ENCODE results near the gene ADARB2.

The ADARB2 gene

DNA sequence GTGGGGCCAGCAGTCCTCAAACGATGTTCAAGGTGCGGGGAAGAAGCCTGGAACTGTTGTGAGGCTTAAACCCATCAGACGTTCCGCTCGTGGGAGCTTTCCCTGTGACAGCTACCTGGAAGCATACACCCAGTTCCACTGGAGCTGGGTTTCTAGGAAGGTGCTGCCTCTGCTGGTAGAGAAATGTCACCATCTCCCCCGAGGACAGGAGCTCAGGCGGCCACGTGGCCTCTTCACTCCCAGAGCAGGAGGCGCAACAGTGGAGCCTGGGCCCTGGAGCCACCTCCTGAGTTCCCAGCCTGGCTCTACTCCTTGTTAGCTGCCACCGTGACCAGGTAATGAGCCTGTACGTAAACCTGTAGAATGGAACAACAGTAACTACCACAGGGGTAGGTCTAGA lies 156.1 kb downstream of the ADARB2 start:
- DNase-seq, result no peak

DNA sequence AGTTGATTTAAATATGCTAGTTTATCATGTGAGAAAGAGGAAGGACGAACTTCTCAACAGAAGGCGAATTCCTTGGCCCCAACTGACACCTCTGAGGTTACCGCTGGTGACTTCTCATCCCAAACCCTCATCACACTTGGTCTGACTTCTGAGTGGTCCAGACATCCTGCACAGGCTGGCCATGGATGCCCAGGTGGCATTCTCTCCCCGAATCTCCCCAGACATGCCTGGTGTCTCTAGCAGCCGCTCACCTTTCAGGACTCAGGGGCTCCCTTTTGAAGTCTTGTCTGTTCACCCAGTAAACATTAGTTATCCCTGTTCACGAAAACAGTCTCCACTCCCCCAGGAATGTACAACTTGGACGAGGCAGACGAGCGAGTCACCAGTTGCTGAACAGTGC lies 157.7 kb downstream of the ADARB2 start:
- DNase-seq, result no peak

DNA sequence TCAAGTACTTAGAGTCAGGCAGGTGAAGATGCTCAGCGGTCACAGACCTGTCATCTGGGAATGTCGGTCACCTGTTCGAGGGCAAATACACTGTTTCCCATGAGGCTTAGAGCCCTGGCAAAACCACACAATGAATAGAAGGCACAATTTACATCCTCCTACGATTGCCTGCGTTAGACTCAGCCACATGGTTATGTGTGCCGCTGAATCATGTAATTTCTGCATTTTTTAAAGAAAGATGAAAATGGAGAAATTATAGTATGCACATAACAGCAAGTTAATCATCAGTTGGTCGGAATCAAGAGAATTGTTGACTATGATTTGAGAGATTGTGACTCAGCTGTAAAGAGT lies 158.2 kb downstream of the ADARB2 start:
- DNase-seq, result no peak

DNA sequence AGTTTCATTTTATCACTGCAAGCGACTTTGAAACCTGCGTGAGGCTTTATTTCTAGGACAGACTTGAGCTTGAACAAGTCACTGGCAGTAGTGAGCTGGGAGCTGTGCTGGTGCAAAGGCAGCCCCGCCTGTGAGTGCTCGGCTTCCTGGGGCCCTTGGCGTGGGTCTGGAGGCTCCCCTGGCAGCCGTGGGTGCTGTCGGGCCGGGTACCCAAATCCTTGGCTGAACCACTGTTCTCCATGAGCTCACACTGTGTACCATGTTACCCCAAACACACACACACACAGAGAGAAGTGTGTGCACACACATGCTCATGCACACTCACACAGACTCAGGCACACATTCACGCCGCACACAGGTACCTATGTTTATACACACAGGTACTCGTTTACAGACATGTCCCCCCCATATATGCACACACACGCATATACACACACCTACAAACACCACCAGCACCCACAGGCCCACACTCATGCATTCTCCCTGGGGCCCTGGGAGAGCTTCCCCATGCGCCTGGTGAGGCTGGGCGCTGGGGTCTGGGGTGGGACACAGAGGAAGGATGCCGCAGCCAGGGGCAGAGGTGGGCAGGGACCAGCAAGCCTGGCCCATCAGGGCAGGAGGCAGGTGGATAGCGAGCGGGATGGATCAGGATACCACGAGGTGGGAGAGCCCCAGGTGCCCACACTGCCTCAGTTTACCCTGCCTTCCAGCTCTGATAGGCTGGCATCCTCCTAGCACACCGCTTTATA lies 158.8 kb downstream of the ADARB2 start:
- DNase-seq, result no peak

DNA sequence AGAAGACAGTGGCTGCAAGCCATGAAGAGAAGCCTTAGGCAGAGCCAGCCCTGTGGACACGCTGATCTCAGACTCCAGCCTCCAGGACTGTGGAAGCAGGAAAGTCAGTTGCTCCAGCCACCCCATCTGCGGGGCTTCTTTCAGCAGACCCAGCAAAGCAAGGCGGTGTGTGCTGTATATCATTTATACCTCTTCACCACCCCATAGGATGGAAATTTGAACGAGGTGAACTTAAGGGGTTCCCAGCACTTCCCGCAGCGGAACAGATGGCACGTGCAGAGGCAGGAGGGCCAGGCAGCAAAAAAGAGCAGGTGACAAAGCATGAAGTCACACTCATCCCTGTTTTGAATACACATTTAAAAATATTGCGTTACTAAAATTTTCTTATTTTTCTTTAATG lies 159.4 kb downstream of the ADARB2 start:
- no peak for DNase-seq

DNA sequence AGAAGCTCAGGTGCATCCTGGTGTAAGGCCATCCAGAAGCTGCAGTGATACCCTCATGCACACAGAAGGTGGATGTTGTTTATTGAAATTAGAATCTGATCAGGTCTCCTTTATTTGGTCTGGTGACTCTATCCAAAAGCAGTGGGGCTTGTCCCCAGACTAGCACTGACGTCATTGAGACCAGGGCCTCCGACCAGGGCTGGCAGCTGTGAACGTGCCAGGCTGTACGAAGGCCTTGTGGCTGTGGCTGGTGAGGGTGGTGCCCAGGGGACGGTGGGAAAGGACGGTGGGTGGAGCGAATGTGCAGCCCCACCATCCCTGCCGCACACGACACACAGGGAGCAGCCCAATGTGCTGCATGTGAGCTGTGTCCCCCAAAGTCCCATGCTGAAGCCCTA lies 160.0 kb downstream of the ADARB2 start:
- no peak for DNase-seq

DNA sequence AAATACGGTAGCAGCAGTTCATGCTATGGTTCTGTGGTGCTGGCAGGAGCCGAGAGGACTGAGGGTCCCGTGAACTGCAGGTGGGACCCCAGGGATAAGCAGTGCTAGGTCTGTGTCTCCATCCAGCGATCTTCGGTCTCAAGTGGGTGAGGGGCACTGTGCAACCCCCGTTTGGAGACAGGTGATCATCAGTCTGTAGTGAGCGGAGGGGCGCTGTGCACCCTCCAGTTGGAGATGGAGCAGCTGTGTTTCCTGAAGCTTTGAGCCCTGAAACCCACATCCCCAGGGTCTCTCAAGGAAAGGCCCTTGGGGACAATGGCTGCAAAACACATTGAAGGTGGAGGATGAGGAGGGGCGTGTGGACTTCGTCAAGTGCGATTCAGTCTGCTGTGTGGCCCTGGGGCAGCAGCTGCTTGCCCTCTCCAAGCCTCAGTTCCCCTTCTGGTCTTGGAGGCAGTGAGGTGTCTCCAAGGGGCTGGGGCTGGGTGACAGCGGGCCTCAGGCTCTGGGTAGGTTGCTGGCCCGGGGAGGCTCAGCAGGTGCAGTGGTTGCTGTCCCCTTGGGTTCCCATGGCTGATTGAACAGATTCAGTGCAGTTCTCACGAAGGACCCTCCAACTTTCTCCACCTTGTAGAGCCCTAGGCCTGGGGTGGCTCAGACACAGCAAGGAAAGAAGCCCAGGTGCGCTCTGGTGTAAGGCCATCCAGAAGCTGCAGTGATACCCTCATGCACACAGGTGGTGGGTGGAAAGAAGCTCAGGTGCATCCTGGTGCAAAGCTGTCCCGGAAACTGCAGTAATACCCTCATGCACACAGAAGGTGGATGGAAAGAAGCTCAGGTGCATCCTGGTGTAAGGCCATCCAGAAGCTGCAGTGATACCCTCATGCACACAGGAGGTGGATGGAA lies 160.6 kb downstream of the ADARB2 start:
- no peak for DNase-seq

DNA sequence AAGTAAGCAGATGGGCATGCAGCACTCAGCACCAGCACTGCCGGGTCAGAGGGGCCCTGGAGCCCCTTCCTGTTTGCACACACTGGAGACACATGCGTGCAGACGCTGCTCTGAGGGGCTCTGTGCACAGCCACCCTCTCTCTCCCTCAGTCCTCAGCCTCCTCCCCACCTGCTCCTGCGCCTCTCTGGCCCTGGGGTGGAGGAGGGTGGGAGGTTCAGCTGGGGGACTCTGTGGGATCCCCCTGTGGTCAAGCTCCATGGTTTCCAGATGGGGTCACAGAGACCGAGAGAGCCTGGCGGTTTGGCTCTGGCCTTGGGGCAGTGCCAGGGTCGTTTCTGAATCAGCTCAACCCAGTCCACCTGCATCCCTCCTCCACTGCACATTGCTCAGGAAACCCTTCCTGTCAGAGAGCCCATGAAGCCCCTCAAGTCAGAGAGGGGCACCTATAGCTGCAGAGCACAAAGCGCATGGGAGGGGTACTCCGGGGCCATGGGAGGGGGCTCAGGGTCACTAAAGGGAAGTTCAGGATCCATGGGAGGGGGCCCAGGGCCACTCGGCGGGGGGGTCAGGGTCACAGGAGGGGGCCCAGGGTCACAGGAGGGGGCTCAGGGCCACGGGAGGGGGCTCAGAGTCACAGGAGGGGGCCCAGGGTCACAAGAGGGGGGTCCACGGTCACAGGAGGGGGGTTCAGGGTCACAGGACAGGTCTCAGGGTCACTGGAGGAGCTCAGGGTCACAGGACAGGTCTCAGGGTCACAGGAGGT lies 161.7 kb downstream of the ADARB2 start:
- DNase-seq, result no peak

DNA sequence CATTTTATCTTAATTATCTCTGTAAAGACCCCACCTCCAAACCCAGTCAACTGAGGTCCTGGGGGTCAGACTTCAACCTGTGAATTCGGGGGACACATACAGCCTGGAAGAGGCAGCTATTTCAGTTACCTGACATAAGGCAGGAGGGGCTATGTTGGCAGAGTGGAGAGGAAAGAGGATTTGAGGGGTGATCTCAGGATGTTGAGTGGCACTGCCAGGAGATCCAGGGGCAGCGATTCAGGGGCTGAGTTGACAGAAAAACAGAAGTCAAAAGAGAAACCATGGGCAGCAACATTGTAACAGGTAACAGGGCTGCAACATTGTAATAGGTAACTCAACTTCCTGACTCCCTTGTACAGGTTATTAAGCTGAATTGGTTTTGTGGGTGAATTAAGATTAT lies 162.6 kb downstream of the ADARB2 start:
- no peak for DNase-seq

DNA sequence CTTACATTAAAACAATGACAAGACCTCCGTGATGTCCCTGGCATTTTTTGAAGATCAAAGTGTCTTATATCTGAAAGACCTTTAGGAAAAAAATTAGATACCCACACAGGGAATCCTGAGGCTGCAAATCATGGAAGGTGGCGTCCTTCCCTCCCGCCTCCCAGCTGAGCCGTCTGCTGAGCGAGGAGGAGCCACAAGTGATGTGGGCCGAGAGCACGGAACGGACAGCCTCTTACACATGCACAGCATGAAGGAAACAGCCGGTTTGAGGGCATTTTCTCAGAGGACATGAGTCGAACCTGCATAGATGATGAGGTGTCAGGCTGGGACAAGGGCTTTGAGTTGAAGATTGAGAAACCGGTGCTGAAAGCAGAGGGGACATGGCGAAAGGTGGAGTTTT lies 163.3 kb downstream of the ADARB2 start:
- no peak for DNase-seq

DNA sequence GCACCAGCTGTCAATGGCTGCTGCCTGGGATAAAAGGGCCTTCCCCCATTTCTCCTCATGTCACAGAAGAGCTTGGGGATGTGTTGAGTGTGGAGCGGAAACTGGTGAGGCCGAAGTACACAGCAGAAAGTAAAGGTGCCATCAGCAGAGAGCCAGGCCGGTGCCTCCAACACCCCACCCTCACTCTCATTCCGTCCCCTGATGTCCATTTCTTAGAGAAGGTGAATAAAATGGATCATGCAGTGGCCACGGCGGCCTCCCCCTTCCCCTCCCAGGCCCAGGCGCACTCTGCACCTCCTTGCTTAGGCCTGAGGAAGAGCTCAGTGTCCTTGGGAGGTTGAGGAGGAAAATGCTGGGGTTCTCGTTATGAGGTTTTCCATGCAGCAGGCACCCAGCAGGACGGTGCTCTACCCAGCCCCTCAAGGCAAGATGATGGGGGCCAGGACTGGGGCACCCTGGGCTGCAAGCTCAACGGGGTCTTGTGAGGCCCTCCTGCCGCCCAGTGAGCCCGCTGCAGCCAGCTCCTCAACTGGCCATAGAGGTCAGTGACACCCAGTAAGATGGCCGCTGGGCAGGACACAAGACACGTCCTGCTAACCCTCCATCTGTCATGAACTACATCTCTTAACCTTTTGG lies 163.9 kb downstream of the ADARB2 start:
- DNase-seq, result no peak

DNA sequence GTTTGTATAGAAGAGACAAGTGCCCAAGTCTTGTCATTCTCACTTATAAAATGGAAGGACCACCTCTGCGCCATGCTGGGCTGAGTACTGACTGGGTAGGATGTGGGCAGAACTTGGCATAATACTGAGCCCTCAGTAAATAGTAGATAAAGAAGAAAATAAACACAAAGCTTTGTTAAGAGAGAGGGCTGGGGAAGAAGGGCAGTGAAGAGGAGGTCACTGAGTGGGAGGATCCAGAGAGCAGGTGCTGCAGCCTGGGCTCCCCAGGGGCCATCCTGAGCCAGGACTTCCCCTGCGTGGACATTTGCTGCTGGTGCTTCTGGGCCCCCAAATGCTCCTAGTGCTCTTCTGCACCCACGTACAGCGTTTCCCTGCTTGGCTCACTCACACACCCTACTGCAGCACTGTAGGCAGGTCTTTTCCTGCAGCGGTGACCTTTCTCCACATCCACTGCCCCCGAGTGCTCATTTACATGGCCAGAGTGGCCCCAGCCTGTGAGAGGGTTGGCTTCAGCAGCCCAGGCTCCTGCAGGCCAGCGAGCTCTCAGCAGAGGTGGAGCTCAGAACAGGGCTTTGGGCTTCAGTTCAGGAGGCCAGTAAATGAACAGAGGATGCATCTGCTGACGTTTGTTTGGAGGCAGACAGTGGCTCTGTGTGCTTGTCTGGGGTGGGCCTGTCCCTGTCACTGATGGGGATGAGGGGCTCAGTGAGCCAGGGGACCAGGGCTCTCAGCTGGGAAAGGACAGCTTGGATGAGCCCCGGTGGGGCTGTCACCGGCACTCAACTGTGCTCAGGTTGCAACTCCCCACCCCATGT lies 164.6 kb downstream of the ADARB2 start:
- no peak for DNase-seq

DNA sequence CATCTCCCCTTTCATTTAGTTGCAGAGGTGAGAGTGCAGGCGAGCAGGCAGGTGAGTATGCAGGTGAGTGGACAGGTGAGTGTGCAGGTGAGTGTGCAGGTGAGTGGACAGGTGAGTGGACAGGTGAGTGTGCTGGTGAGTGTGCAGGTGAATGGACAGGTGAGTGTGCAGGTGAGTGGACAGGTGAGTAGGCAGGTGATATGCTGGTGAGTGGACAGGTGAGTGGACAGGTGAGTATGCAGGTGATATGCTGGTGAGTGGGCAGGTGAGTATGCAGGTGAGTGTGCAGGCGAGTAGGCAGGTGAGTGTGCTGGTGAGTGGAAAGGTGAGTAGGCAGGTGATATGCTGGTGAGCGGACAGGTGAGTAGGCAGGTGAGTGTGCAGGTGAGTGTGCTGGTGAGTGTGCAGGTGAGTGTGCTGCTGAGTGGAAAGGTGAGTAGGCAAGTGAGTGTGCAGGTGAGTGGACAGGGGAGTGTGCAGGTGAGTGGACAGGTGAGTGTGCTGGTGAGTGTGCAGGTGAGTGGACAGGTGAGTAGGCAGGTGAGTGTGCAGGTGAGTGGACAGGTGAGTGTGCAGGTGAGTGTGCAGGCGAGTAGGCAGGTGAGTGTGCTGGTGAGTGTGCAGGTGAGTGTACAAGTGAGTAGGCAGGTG lies 165.6 kb downstream of the ADARB2 start:
- no peak for DNase-seq

DNA sequence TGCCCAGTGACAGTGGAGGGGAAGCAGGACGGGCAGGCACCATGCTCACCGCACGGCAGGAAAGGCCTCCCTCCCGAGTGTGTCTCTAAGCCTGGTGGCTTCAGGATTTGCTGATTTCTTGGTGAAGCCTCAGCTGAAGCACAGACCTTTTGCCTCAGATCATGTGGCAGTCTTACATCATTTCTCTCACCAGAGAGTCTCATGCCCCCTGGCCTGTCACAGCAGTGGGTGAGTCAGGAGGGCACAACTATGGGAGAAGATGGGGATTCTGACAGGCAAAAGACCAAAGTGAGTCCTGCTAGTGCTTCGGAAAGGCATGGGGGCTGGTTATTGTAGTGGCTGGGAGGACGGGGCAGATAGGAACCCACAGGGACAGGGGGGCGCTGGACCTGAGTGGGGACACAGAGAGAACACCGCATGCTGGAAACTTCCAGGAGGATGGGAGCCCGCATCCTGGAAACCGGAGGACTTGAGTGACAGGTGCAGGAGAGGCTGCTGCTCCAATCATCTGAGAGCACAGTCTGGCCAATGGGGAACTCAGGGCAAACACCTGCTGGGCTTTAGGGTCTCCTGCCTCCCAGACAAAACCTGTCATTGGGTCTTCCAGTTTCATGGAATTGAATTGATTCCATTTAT lies 166.8 kb downstream of the ADARB2 start:
- DNase-seq, result no peak

DNA sequence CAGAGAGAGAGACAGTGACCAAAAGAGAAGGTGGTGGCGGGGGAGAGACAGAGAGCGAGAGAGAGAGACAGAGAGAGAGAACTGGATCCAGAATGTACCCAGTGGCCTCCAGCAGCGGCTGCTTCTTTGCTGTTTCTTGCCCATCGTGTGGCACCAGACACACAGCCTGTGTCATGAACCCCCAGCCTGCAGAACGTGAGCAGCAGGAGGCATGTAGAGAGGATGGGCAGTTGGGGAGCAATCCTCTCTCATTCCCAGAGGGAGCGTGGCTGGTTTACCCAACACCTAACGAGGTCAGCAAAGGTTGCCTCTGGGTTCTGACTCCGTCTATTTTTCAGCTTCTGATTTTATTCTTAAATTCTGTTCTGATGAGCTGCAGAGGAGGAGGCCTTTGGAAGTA lies 168.1 kb downstream of the ADARB2 start:
- DNase-seq, result no peak

DNA sequence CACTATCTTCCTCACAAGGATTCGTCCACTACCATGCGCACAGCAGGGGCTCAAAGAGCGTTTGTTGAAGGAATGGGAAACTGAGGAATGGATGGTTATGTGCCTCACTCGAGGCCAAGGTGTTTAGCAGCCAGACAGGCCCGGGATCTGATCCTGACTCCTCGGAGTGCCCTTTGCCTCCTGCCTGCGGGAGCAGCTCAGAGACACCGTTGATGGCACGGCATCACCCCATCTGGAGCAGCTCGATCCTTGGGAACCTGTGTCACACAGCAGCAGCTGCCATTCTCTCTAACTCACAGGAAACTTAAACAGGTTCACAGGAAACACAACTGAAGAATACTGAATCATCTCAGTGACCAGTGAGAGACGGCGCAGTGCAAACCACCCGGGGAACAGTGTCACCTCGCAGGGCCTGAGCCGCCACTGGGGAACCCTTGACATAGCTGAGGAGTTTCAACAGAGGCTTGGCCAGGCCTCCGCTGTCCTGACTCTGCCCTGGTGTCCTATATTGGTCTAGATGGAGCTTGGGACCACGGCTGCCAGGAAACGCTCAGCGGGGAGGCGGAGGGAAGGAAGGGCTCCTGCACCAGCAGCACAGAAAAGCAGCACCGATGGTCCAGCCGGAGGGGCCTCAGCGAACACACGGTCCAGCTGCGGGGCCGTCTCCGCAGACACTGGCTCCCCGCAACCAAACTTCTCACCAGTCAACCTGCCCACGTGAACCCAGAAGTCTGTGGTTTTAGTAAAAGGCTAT lies 169.4 kb downstream of the ADARB2 start:
- DNase-seq, result no peak

DNA sequence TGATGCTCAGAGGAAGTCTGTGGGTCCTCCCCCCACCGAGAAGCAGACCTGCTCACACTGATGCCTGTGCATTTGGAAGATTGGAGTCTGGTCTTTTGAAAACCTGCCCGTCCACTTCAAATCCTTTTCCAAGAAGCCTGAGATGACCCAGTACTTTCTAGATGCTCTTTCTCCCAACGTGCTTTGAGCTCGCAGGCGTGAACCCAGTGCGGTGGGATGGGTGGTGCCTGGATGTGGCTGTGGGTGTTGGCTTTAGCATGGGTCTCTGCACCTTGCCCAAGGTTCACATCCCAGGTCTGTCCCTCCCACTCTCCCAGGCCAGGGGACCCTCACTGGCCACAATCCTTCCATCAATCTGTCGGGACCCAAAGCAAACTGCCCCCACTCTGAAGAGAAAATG lies 170.2 kb downstream of the ADARB2 start:
- no peak for DNase-seq

DNA sequence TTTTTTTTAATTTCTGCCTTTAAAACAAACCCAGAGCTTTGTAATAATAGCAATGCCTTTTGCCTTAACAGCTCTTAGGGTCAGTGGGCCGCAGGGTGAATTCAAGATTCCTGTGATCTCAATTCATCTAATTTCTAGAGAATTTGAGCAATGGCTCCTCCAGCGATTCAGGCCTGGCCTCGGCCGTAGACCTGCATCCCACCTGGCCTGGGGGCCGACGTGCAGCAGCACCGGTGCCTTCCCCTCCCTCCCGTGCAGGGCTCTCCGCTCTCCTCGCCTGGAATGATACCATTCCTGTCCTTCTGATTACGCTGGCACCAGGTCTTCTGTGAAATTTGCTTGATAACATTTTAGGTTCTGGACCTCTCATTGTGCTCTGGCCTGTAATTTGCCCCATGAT lies 172.5 kb downstream of the ADARB2 start:
- no peak for DNase-seq

DNA sequence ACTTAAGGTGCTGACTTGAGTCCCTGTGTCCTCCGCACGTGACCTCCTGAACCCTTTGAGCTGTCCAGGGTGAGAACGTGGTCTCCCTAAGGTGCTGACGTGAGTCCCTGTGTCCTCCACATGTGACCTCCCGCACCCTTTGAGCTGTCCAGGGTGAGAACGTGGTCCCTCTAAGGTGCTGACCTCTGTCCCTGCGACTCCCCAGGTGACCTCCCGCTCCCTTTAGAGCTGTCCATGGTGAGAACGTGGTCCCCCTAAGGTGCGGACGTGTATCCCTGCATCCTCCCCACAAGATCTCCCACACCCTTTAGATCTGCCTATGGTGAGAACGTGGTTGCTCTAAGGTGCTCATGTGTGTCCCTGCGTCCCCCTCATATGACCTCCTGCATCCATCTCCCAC lies 174.3 kb downstream of the ADARB2 start:
- no peak for DNase-seq

DNA sequence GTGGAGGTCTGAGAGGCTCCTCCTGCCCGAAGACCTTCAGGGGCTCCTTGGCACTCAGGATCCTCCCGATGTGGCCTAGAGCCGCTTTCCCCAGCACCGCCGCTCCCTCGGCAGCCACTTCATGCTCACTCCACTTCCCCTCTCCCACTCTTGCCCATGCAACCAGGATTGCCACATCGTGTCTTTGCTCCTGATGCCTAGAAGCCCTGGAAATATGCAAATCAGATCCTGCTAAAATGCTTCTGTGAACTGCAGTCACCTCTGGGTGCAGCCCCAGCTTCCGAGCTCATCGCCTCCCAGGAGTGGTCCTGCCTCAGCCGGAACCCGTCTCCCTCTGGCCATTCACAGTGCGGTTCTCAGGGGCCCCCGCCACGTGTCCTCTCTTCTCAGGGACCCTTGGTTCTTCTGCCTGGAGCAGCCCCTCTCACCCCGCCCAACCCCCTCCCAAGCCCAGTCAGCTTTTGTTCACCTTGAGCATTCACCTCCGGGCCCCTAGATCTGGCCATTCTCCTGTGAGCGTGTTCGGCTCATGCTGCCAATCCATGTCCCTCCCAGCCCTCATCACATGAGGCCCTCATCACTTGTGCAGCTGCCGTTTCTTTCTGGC lies 175.5 kb downstream of the ADARB2 start:
- no peak for DNase-seq
